ENCODE data around the gene TMEM165. TPM values are rescaled to one million over a fixed set of nuclear protein-coding genes. Genes with fewer than 3 reads are reported as not detected.

The TMEM165 gene
- total and polyA plus RNA-seq, 2 of the 4 experiments (the other 2 are of a cell fraction): 49.6 to 83.0 TPM

- Histone ChIP-seq H3K4ac (ENCODE audit: low read depth, low read length) (no peak overlapping the region), H3K36me3 (ENCODE audit: control insufficient read depth, insufficient read depth, low read length) (peaks cover 26% of the 10 kb centered on the region), H4K20me1 (ENCODE audit: insufficient read depth, low read length) (peaks cover 2% of the 10 kb centered on the region; the same call in 1 of the 2 replicates), H3K79me1 (ENCODE audit: low read depth in 1 of 2, low read length in 2 of 2) (peaks cover 10 to 16% of the 10 kb centered on the region in 2 experiments; a peak in 3 of 4 replicates), H2AK9ac (replicated peaks; ENCODE audit: low read depth, low read length, poor library complexity) (no peak overlapping the region), H3K9me3 (ENCODE audit: control insufficient read depth, insufficient read depth, low read length) (no peaks in the 10 kb centered on the region), H3K4me2 (ENCODE audit: low read depth, low read length) (no peak overlapping the region), H3K14ac (replicated peaks; ENCODE audit: low read depth, low read length) (no peak overlapping the region), H2BK5ac (ENCODE audit: low read depth, low read length, poor library complexity, severe bottlenecking) (no peak overlapping the region), H3K9me1 (ENCODE audit: insufficient read depth, low read length) (peaks cover 9% of the 10 kb centered on the region), H4K91ac (ENCODE audit: insufficient read depth, low read depth, low read length) (no peak overlapping the region), H2BK20ac (ENCODE audit: low read depth, low read length) (no peak overlapping the region), H4K5ac (ENCODE audit: low read depth, low read length) (no peak overlapping the region), H3K18ac (ENCODE audit: low read depth, low read length) (no peak overlapping the region), H3K27me3 (ENCODE audit: control insufficient read depth, insufficient read depth, low read length) (no peaks in the 10 kb centered on the region), H3K4me1 (ENCODE audit: control insufficient read depth, insufficient read depth, low read length) (peaks cover 5% of the 10 kb centered on the region), H3K56ac (ENCODE audit: extremely low read depth, insufficient read depth, low read length) (no peak overlapping the region), H3K9ac (ENCODE audit: low read depth, low read length) (no peak overlapping the region), H3K27ac (ENCODE audit: insufficient read depth, low read length) (no peak overlapping the region), H2BK120ac (ENCODE audit: low read depth, low read length) (no peak overlapping the region), H2AK5ac (ENCODE audit: low read depth, low read length) (peak overlapping the region; percentile 4; the same call in 1 of the 2 replicates), H3K23ac (ENCODE audit: low read depth, low read length) (no peak overlapping the region), H4K8ac (ENCODE audit: low read depth in 2 of 2, low read length in 2 of 2) (no peak overlapping the region), H2BK15ac (ENCODE audit: low read depth, low read length) (no peak overlapping the region), H3K4me3 (ENCODE audit: insufficient read depth, low read depth, low read length) (no peak overlapping the region), H2AFZ (replicated peaks; ENCODE audit: low read length, poor library complexity) (no peak overlapping the region)
- intact Hi-C loops (cut with micrococcal nuclease): loop anchor here (5.0 kb wide), 1 partner anchor 91 kb away; the partner anchor contains the start of gene SRD5A3
- dilution Hi-C loops (cut with HindIII; ENCODE audit: low sequenced_read_pairs, unreplicated experiment): no loop called here
- ChIA-PET CTCF (no interaction called here), POLR2A (ENCODE audit: unreplicated experiment) (no interaction called here)
- DNase-seq (no peak), ATAC-seq (ENCODE audit: low read depth) (no peak)
- TF ChIP-seq MAFK (IDR thresholded peaks at IDR 0.05; ENCODE audit: low read depth, low read length) (no peak), SMC3 (IDR thresholded peaks at IDR 0.05; ENCODE audit: low read depth, low read length) (no peak), ELK1 (IDR thresholded peaks at IDR 0.05; ENCODE audit: borderline replicate concordance, low read depth, low read length) (no peak), RFX5 (IDR thresholded peaks at IDR 0.05; ENCODE audit: low read depth, low read length) (no peak), CHD1 (IDR thresholded peaks at IDR 0.05; ENCODE audit: low read depth, low read length) (no peak), MAZ (IDR thresholded peaks at IDR 0.05; ENCODE audit: borderline replicate concordance, low read depth, low read length) (no peak), FOS (IDR thresholded peaks at IDR 0.05; ENCODE audit: low read depth, low read length) (no peak), RAD21 (IDR thresholded peaks at IDR 0.05; ENCODE audit: low read length) (no peak), RCOR1 (IDR thresholded peaks at IDR 0.05; ENCODE audit: insufficient replicate concordance, low read length) (no peak), USF2 (IDR thresholded peaks at IDR 0.05; ENCODE audit: low read depth, low read length) (no peak), BHLHE40 (IDR thresholded peaks at IDR 0.05; ENCODE audit: low read depth, low read length) (no peak), NFE2L2 (IDR thresholded peaks at IDR 0.05; ENCODE audit: low read depth, low read length) (no peak), CEBPB (IDR thresholded peaks at IDR 0.05; ENCODE audit: low read depth, low read length) (no peak), CTCF (conservative IDR thresholded peaks at IDR 0.05; ENCODE audit: low read depth, low read length) (no peak), POLR2A (IDR thresholded peaks at IDR 0.05; ENCODE audit: low read depth, low read length) (no peak)
- in situ Hi-C loops (cut with MboI; ENCODE audit: low sequenced_read_pairs): no loop called here
- no CpG with 5 or more reads among the region's 2 CpGs for WGBS, 2 experiments (ENCODE audit: extremely low coverage in 2 of 2, insufficient read length in 1 of 2)
- no TSS peak for BruUV-seq (replicated peaks)
Observed at GRCh38 chr4:55438314-55438713, 42.6 kb downstream of the TMEM165 start.
